ENCODE data around the gene SEMA3E. TPM values are rescaled to one million over a fixed set of nuclear protein-coding genes. Genes with fewer than 3 reads are reported as not detected.

The SEMA3E gene
- total and polyA plus RNA-seq, 8 donors, result 0.23 to 2.0 (median 0.97) TPM

- no peaks in the 10 kb centered on the region for H3K9me3 ChIP-seq
- WGBS, 2 donors, result 91 to 96% methylated on average over 4 of the region's 4 CpGs
- no peak overlapping the region for H3K4me3 ChIP-seq
- H3K27me3 ChIP-seq, result no peaks in the 10 kb centered on the region
- intact Hi-C loops (cut with DNase I), result no loop called here
- ATAC-seq (no peak), DNase-seq (no peak), FAIRE-seq (no peak)
- H3K4me1 ChIP-seq, result no peaks in the 10 kb centered on the region
- H3K27ac ChIP-seq, result no peak overlapping the region
- H3K36me3 ChIP-seq, result no peaks in the 10 kb centered on the region
- TF ChIP-seq, protein P1, sequence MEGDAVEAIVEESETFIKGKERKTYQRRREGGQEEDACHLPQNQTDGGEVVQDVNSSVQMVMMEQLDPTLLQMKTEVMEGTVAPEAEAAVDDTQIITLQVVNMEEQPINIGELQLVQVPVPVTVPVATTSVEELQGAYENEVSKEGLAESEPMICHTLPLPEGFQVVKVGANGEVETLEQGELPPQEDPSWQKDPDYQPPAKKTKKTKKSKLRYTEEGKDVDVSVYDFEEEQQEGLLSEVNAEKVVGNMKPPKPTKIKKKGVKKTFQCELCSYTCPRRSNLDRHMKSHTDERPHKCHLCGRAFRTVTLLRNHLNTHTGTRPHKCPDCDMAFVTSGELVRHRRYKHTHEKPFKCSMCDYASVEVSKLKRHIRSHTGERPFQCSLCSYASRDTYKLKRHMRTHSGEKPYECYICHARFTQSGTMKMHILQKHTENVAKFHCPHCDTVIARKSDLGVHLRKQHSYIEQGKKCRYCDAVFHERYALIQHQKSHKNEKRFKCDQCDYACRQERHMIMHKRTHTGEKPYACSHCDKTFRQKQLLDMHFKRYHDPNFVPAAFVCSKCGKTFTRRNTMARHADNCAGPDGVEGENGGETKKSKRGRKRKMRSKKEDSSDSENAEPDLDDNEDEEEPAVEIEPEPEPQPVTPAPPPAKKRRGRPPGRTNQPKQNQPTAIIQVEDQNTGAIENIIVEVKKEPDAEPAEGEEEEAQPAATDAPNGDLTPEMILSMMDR (IDR thresholded peaks at IDR 0.05), result no peak
Observed at GRCh38 chr7:83588602-83589240, 60.2 kb downstream of the SEMA3E start.

DNA sequence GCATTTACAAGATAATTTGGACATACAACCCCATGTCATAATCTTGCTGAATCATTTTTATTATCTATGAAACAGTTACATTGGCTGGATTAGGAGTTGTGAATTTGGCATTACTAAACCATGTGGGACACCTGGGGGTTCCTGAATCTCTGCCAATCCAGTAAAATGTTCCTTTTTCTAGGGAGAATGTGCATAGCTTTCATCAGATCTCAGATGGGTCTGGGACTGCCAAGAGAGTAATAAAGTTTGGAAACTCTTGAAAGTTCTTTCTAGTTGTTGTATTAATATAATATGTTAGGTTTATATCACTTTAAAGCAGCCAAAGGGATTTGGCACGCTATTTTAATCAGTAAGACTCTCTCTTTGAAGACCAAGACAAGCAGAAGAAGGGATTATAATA, 62.7 kb downstream of the SEMA3E start:
- TF ChIP-seq, protein P1 (IDR thresholded peaks at IDR 0.05), result no peak
- 42 to 50% methylated on average over 1 of the region's 1 CpG for WGBS, 2 donors
- ATAC-seq, result no peak
- no peaks in the 10 kb centered on the region for H3K9me3 ChIP-seq
- no peak for FAIRE-seq
- H3K36me3 ChIP-seq, result no peaks in the 10 kb centered on the region
- intact Hi-C loops (cut with DNase I), result no loop called here
- no peak overlapping the region for H3K27ac ChIP-seq
- no peak overlapping the region for H3K4me3 ChIP-seq
- no peaks in the 10 kb centered on the region for H3K4me1 ChIP-seq
- H3K27me3 ChIP-seq, result no peaks in the 10 kb centered on the region
- no peak for DNase-seq

GRCh38 chr7:83581667-83582435, 67.1 kb downstream of the SEMA3E start:
- Histone ChIP-seq H3K36me3 (no peaks in the 10 kb centered on the region), H3K4me3 (no peak overlapping the region), H3K4me1 (no peaks in the 10 kb centered on the region), H3K27me3 (no peaks in the 10 kb centered on the region), H3K9me3 (no peaks in the 10 kb centered on the region), H3K27ac (no peak overlapping the region)
- DNase-seq, result no peak
- intact Hi-C loops (cut with DNase I), result no loop called here
- no peak for ATAC-seq
- peak; percentile 75 for FAIRE-seq
- TF ChIP-seq, protein P1 (IDR thresholded peaks at IDR 0.05), result no peak
- WGBS, 2 donors, result 84 to 91% methylated on average over 3 of the region's 3 CpGs

DNA sequence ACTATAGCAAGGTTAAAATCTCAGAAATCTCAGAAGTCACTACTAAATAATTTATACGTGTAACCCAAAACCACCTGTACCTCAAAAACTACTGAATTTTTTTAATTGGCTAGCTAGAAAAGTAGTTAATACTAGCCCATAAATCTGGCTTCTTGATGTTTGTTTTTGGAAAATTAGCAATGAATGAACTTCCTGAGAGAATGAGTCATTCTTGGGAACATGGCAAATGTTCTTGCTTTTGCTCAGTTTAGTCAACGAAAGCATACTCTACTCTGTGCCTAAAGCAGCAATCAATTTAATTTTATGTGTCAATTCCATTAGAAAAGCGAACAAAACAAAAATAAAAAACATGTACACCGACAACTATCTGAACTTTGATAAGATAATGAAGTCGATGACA, 69.2 kb downstream of the SEMA3E start:
- Histone ChIP-seq H3K9me3 (no peaks in the 10 kb centered on the region), H3K27me3 (no peaks in the 10 kb centered on the region), H3K4me1 (no peaks in the 10 kb centered on the region), H3K4me3 (no peak overlapping the region), H3K36me3 (no peaks in the 10 kb centered on the region), H3K27ac (no peak overlapping the region)
- intact Hi-C loops (cut with DNase I), result no loop called here
- FAIRE-seq (no peak), ATAC-seq (no peak), DNase-seq (no peak)
- WGBS, 2 donors, result 47 to 48% methylated on average over 5 of the region's 5 CpGs
- TF ChIP-seq, protein P1 (IDR thresholded peaks at IDR 0.05), result no peak

GRCh38 chr7:83575436-83575835, 73.5 kb downstream of the SEMA3E start:
- ATAC-seq (no peak), FAIRE-seq (no peak), DNase-seq (no peak)
- H3K27ac ChIP-seq, result no peak overlapping the region
- H3K4me3 ChIP-seq, result no peak overlapping the region
- intact Hi-C loops (cut with DNase I), result no loop called here
- H3K9me3 ChIP-seq, result no peaks in the 10 kb centered on the region
- WGBS, 2 donors, result 57 to 69% methylated on average over 3 of the region's 3 CpGs
- H3K4me1 ChIP-seq, result no peaks in the 10 kb centered on the region
- TF ChIP-seq, protein P1 (IDR thresholded peaks at IDR 0.05), result no peak
- no peaks in the 10 kb centered on the region for H3K36me3 ChIP-seq
- no peaks in the 10 kb centered on the region for H3K27me3 ChIP-seq
